GM12878 (cell line): ENCODE measurements around the gene ARL16. TPM values are rescaled to one million over a fixed set of nuclear protein-coding genes. Genes with fewer than 3 reads are reported as not detected.

Experiments used
- ATF2 ChIP-seq: IDR thresholded peaks from 2 replicates; pipeline ENCODE4 v1.6.1; 2012; ENCODE audit warnings: low read length, inconsistent platforms
- BCLAF1 ChIP-seq: fragments of 450-650 bp; IDR thresholded peaks from 2 replicates; pipeline ENCODE4 v1.6.1; 2017; ENCODE audit warnings: antibody characterized with exemption, mild to moderate bottlenecking, moderate library complexity
- DPF2 ChIP-seq: fragments of 450-650 bp; IDR thresholded peaks from 2 replicates; pipeline ENCODE4 v1.6.1; 2017; ENCODE audit warnings: mild to moderate bottlenecking
- HDAC2 ChIP-seq: fragments of 200-600 bp; sonication (generic); IDR thresholded peaks from 2 replicates; pipeline ENCODE4 v1.6.1; 2017
- NR2C1 ChIP-seq: fragments of 450-650 bp; IDR thresholded peaks from 2 replicates; pipeline ENCODE4 v1.6.1; 2017; ENCODE audit warnings: antibody characterized with exemption, mild to moderate bottlenecking, moderate library complexity
- PBX3 ChIP-seq: IDR thresholded peaks from 2 replicates; pipeline ENCODE4 v1.6.1; 2011; ENCODE audit warnings: mild to moderate bottlenecking, low read depth, low read length, moderate library complexity; ENCODE audit not compliant: insufficient replicate concordance
- polyA plus RNA-seq, 11 experiments: library from polyadenylated mRNA; depleted of rRNA in 4 of 11; unstranded in 6 of 11; stranded (reverse) in 5 of 11; fragments of >200 nt; fragmentation: Nextera tagmentation in 4 of 11; fragmentation: Illumina TruSeq in 1 of 11; extraction: Ambion mirVana in 4 of 11; extraction: Trizol in 1 of 11; gene quantifications; 1 replicate in 1 of 11; 2 replicates in 10 of 11; pipeline versions ENCODE4 v1.2.1 to v1.2.3, GENCODE V29; 2011 to 2016; ENCODE audit warnings: inconsistent platforms in 2 of 11, missing spikeins in 2 of 11, low read depth in 1 of 11
- total RNA-seq, 4 experiments: library from RNA; depleted of rRNA in 3 of 4; stranded (reverse); fragments of >200 nt in 3 of 4; fragmentation: Illumina TruSeq in 1 of 4; extraction: Trizol in 1 of 4; gene quantifications; 2 replicates each; pipeline versions ENCODE4 v1.2.1 to v1.2.3, GENCODE V29; 2013 to 2021

Gene ARL16
- total and polyA plus RNA-seq, 10 of the 15 experiments (the other 5 are each of a cell fraction or from before 2014, with no cell fraction given): 4.7 to 47.6 (median 30.9) TPM

- TF ChIP-seq BCLAF1 (no peak), ATF2 (no peak), PBX3 (no peak), DPF2 (peak; percentile 77; the same call in 1 of the 2 replicates), NR2C1 (peak; percentile 77), HDAC2 (no peak)
Observed at GRCh38 chr17:81702934-81703746, 19.5 kb upstream of the ARL16 start, which contains the start of gene MRPL12 (continued).
